Heart left ventricle (tissue), 13 donors: Measurements from ENCODE around the gene SLC6A20.

ENCODE experiments used
- POLR2A ChIP-seq, 2 donors: fragments of 450-650 bp; IDR thresholded peaks; one replicate each; pipeline ENCODE4 v1.6.1; 2017; ENCODE audit warnings: antibody characterized with exemption in 2 of 2, mild to moderate bottlenecking in 2 of 2, moderate library complexity in 2 of 2
- TF ChIP-seq, protein P1 (sequence below), 12 donors: fragments of 200-600 bp; sonication (generic) in 4 of 12; IDR thresholded peaks; one replicate each; pipeline versions ENCODE4 v1.5.0 to v1.8.0; 2018 to 2022; ENCODE audit warnings: antibody characterized with exemption in 12 of 12, mild to moderate bottlenecking in 5 of 12
- donor health status: ischemic (EF 13 %, LVEDD 7.1; RV severe dilation, severe dysfunction).
- donor health status: DM: no; HTN: yes; CAD: no.
- donor health status: DM: no; HTN: no; CAD: no.
- donor health status: ischemic (EF 25% LVEDD 6.9; RV normal size, moderate dysfunction).
- donor health status: ischemic (EF 25% LVEDD 5.7; RV mildly dilated, moderate dysfunction).
- donor health status: ischemic (EF 35%, LVEDD 5.7; RV mildly dilated, moderate dysfunction).
- donor health status: nonischemic (EF 11% LVEDD 7.7; RV severe dilation, severe dysfunction).
- donor health status: DM: yes; HTN: yes; CAD: no.
- donor health status: PGD.
- donor health status: ischemic (EF 29% LVEDD 5.4; RV normal size, mild dysfunction).
- donor health status: nonischemic (EF 23%, LVEDD 6.1; RV moderate dilation, normal function).

DNA sequence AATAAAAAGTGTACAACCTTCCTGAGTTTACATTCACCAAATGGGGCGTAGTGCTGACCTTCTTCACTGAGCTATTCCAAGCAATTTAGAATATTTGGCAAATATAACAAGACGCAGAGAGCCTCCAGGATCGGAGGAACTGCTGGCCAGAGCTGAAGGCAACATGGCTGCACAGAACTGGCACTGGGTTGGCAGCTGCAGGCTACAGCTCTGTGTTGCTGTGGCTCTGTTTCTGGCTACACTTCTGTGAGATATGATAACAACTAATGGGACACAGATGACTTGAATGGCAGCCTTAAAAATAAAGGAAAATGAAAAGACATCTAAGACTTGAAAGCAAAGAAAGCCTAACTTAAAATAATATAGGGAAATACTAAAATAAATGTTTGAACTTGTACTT, 10.8 kb upstream of the SLC6A20 start:
- TF ChIP-seq, protein P1, sequence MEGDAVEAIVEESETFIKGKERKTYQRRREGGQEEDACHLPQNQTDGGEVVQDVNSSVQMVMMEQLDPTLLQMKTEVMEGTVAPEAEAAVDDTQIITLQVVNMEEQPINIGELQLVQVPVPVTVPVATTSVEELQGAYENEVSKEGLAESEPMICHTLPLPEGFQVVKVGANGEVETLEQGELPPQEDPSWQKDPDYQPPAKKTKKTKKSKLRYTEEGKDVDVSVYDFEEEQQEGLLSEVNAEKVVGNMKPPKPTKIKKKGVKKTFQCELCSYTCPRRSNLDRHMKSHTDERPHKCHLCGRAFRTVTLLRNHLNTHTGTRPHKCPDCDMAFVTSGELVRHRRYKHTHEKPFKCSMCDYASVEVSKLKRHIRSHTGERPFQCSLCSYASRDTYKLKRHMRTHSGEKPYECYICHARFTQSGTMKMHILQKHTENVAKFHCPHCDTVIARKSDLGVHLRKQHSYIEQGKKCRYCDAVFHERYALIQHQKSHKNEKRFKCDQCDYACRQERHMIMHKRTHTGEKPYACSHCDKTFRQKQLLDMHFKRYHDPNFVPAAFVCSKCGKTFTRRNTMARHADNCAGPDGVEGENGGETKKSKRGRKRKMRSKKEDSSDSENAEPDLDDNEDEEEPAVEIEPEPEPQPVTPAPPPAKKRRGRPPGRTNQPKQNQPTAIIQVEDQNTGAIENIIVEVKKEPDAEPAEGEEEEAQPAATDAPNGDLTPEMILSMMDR (IDR thresholded peaks at IDR 0.05) = no peak
- TF ChIP-seq POLR2A (IDR thresholded peaks at IDR 0.05) = no peak
